HG03558 (cell line): Measurements from ENCODE around the gene NOTCH4.
"Not testable (repeated sequence)": the region's sequence is repeated elsewhere in the genome, so short reads cannot be mapped to it uniquely, and the experiment has no call there.

Experiments
- ATAC-seq: cut with Tn5 transposase; IDR thresholded peaks from one replicate; pipeline ENCODE4 v1.9.1; 2021; ENCODE audit warnings: moderate number of reproducible peaks; ENCODE audit not compliant: unreplicated experiment; ENCODE audit errors: extremely low read depth

Gene NOTCH4

DNA sequence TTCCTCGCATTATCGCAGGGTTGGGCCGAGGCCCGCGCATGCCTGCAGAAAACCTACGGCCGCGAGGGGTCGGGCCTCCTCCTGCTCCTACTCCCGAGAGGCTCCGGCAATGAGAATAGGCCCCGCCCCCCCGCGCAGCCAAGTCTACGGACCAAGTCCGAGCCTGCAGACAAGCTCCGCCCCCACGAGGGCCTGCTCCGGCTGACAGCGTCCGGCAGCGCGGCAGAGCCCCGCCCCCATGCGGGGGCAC, 28.3 kb downstream of the NOTCH4 start:
- no peak for ATAC-seq

GRCh38 chr6:32194825-32195651, 28.8 kb downstream of the NOTCH4 start:
- ATAC-seq: peak; percentile 54

DNA sequence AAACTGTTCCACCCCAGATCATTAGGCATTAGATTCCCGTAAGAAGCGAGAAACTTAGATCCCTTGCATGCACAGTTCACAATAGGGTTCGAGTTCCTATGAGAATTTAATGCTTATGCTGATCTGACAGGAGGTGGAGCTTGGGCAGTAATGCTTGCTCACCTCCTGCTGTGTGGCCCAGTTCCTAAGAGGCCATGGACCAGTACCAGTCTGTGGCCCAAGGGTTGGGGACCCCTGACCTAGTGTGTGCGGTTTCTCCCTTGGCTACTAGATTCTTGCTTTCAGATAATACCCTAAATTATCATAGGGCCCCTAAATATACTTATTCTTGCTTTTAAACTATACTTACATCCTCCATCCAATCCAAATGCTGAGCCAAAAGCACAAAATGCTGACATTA, 29.5 kb downstream of the NOTCH4 start:
- no peak for ATAC-seq

- ATAC-seq: not testable (repeated sequence)
These were observed 30.8 kb downstream of the NOTCH4 start for GRCh38 chr6:32193096-32193495.

DNA sequence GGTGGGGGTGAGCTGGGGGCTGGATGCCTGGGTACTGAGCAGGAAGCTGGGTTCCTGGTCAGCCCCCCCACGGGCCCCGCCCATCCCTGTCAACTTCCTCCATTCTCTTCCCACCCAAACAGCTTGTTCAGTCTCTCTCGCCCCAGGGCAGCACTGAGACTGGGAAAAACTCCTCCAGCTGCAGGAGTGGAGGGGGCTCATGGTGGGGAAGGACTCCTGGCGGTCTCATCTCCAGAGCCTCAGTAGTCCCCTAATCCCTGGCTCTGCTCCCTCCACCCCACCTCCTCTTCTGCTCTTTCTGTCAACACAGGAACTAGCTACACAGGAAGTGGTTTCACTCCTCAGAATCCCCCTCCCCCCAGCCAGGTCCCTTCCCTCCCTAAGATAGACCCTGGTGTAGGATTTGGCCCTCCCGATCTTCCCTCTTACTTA, 31.2 kb downstream of the NOTCH4 start, which contains the start of gene GPSM3:
Gene GPSM3, minus strand, starts transcription at position 36 of the 432 bp plus-strand sequence. CDS start 130 bp downstream, outside the sequence.
- no peak for ATAC-seq

DNA sequence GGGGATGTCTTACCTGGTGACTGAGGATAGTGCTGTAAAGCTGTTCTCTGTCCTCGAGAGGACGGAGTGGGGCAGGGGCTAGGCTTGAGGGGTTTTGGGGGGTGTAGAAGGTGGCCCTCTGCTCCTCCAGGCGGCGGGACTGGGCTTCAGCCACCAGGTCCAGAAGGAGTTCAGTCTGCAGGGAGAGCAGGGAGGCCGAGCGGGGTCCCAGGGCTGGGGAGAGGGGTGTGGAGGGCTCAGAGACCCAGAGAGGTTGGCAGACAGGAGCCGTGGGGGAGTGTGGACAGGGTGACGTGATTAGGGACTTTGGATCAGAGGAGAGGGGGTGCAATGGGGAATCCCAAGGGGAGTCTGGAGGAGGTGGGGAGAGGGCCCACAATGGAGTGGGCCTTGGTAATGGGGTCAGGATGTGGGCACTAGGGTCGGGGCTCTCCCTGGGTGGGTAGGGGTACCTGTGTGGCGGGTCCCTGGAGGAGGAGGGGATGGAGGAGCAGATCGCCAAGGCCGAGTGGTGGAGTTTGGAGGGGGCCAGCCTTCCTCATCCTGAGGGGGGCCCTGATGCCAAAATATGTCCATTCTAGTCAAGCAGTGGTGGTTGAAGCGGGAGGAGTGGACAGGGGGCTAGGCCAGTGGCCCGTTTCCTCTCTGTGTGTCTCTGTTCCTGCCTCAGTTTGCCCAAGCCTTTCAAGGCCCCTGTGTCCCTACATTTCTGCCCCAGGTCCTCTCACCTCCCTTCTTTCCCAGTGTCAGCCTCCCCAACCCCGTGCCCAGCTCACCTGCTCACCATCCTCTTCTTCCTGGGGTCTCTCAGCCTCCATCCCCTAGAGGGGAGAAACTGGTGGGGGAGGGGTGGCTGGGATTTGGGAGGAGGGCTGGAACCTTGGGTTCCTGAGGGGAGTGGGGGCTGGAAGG, 31.9 kb downstream of the NOTCH4 start:
- ATAC-seq: no peak

DNA sequence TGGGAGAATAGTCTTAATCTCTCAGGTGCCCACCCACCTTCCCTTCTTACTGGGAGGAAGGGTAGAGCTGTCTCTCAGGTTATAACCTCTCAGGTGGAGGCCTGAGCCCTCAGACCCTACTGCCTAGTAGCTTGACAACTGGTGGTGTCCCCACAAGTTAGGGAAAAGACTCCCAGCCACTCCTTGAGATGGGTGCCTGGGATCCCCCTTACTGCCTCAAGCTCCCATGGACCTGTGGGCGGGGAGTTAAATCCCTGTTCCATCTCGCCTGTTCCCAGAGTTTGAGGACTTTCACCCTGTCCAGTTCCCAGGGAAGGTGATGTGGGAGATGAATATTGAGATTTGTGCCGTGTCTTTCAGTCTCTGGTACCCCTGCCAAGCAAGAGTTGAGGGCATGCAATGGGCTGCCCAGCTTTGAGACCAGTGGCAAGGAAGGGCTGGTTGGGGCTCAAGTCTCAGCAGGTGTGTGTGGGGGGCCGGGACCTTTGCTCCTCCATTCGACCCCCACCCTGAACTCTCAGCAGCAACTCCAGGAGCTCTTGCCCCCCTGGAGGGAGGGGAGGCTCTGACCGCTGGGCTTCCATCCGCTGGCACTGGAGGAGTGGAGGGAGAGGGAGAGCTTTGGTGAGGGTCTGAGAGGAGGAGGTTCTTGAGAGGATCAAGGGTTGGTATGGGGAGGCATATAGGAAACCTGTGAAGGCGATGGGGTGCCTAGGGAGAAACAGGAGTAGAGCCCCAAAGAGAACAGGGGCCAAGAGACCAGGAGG, 32.8 kb downstream of the NOTCH4 start:
- no peak for ATAC-seq

- ATAC-seq: no peak
These were observed 33.6 kb downstream of the NOTCH4 start, which contains the start of gene PBX2 for GRCh38 chr6:32190054-32190851. TSS of gene PBX2 (minus strand) at chr6:32190202. CDS start at chr6:32189915, 287 bp downstream.

- ATAC-seq: no peak
These were observed 34.2 kb downstream of the NOTCH4 start for GRCh38 chr6:32189742-32190053.

GRCh38 chr6:32189069-32189741, 34.7 kb downstream of the NOTCH4 start:
- no peak for ATAC-seq

- ATAC-seq: no peak
These were observed 35.3 kb downstream of the NOTCH4 start for GRCh38 chr6:32188381-32189068.

GRCh38 chr6:32187725-32188380, 36.0 kb downstream of the NOTCH4 start:
- not testable (repeated sequence) for ATAC-seq

GRCh38 chr6:32187009-32187709, 36.7 kb downstream of the NOTCH4 start:
- ATAC-seq: no peak

DNA sequence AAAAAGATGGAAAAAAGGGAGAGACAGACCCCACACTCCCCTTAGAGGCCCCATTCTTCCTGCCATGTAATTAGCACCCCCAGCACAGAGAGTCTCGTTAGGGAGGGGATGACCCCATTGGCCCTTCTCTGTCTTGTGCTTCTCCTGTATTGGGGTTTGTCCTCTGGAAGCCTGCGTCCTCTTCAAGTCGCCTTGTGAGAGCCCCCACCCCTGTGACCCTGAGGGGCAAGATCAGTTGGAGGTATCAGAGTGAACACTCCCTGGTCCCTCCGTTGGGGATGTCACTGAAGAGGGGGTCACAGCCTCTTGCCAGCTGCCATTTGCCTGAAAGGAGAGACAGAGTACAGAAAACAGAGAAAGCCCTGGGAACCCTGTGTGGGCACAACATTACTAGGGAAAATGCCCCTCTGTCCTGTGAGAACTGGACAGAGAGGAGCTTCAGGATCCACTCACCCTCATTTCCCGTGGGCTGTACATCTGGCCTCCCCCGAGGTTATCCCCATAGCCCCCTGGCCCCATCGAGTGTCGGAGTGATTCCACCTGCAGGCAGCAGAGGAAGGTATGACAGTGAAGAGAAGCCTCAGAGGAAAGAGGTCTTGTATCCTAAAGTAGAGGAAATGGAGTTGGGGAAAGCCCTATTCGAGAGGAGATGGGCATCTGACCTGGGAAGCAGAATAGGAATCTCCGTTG, 37.6 kb downstream of the NOTCH4 start:
- ATAC-seq: not testable (repeated sequence)

GRCh38 chr6:32185681-32186131, 38.2 kb downstream of the NOTCH4 start:
- not testable (repeated sequence) for ATAC-seq

GRCh38 chr6:32184084-32184640, 39.7 kb downstream of the NOTCH4 start, which contains the start of gene AGER:
TSS of gene AGER (minus strand) at chr6:32184253. CDS start at chr6:32184222, 31 bp downstream.
- ATAC-seq: no peak
